Adrenal gland (tissue), 12 donors: ENCODE data around the gene ESRRB. TPM values are rescaled to one million over a fixed set of nuclear protein-coding genes. Genes with fewer than 3 reads are reported as not detected.

Experiments
- DNase-seq, 7 donors: peaks; one replicate each; pipeline ENCODE4 v3.0.0-alpha.2; 2019 to 2020
- H3K27ac ChIP-seq, 5 donors: fragments of 200-600 bp; sonication (generic) in 4 of 5; 1 replicate in 3 of 5; 2 replicates in 2 of 5; pipeline versions ENCODE4 v1.5.1 to v1.8.0; 2016 to 2020; ENCODE audit warnings: mild to moderate bottlenecking in 1 of 5
- H3K27me3 ChIP-seq: fragments of 200-600 bp; 2 replicates; pipeline ENCODE4 v1.8.0; 2021
- H3K36me3 ChIP-seq, 2 donors: fragments of 200-600 bp; replicated peaks in 1 of 2; 1 replicate in 1 of 2; 2 replicates in 1 of 2; pipeline versions ENCODE4 v1.5.1 to v1.8.0; 2018 to 2022
- H3K4me1 ChIP-seq, 2 donors: fragments of 200-600 bp; replicated peaks in 1 of 2; 1 replicate in 1 of 2; 2 replicates in 1 of 2; pipeline versions ENCODE4 v1.5.1 to v1.8.0; 2018 to 2021
- H3K4me3 ChIP-seq, 4 donors: fragments of 200-600 bp; sonication (generic) in 3 of 4; one replicate each; pipeline ENCODE4 v1.5.1; 2016 to 2018
- H3K9me3 ChIP-seq, 3 donors: fragments of 200-600 bp; sonication (generic) in 1 of 3; replicated peaks in 1 of 3; 1 replicate in 2 of 3; 2 replicates in 1 of 3; pipeline versions ENCODE4 v1.5.1 to v1.8.0; 2016 to 2021
- CTCF ChIP-seq, 6 experiments: fragments of 450-650 bp in 4 of 6; fragments of 200-600 bp in 2 of 6; sonication (generic) in 1 of 6; IDR thresholded peaks; 1 replicate in 5 of 6; 2 replicates in 1 of 6; pipeline versions ENCODE4 v1.5.1 to v1.8.0; 2016 to 2021; ENCODE audit warnings: antibody characterized with exemption in 6 of 6, mild to moderate bottlenecking in 2 of 6, moderate library complexity in 1 of 6
- POLR2A ChIP-seq, 2 donors: fragments of 450-650 bp; IDR thresholded peaks; one replicate each; pipeline ENCODE4 v1.6.1; 2017; ENCODE audit warnings: antibody characterized with exemption in 2 of 2, mild to moderate bottlenecking in 2 of 2, moderate library complexity in 1 of 2
- WGBS, 4 donors: extraction: QIAGEN DNeasy Blood & Tissue Kit in 2 of 4; methylation state at CpG; one replicate each; pipeline versions ENCODE4 v1.1.5 to v1.1.7; 2013 to 2017; 5-methylcytosine and 5-hydroxymethylcytosine counted together
- intact Hi-C, 2 donors: fragments of 100-400 bp; cut with DNase I; formaldehyde crosslinking; loops; one replicate each; pipeline versions ENCODE4 v1.14.1 to v1.15.0; 2022 to 2023
- polyA plus RNA-seq, 3 donors: library from polyadenylated mRNA; stranded (reverse); fragments of 200-250 nt in 2 of 3; fragments of 350-450 nt in 1 of 3; fragmentation: Illumina TruSeq in 1 of 3; extraction: RNeasy Lipid Tissue Mini Kit (QIAGEN cat#74804) in 1 of 3; gene quantifications; one replicate each; pipeline ENCODE4 v1.2.3, GENCODE V29; 2013 to 2014
- total RNA-seq, 9 donors: library from RNA; depleted of rRNA in 4 of 9; stranded (reverse); fragments of >200 nt in 4 of 9; fragments of 120-200 nt in 1 of 9; fragmentation: NEBNext Ultra II Directional in 1 of 9; extraction: Animal tissue kit (Norgen Biotek cat#: 25700) in 1 of 9; gene quantifications; one replicate each; pipeline versions ENCODE4 v1.1.0 to v1.2.4, GENCODE V29; 2013 to 2023
- donor health status: healthy with polysubstance abuse.
- donor health status: Bipolar disorder and iron deficiency.
- donor health status: DM: yes; HTN: yes; CAD: no.
- donor health status: DM: no; HTN: no; CAD: no.
- donor health status: DM: no; HTN: no; CAD: no.
- donor health status: DM: yes; HTN: yes; CAD: no.

Gene ESRRB
- total and polyA plus RNA-seq, 12 donors, result 0.06 to 0.55 (median 0.23) TPM; not detected in 5

GRCh38 chr14:76380991-76381390 is 5.1 kb downstream of the ESRRB start:
- Histone ChIP-seq H3K4me1 (peaks cover 0 to 3% of the 10 kb centered on the region in 2 donors), H3K4me3 (no peak overlapping the region), H3K36me3 (no peaks in the 10 kb centered on the region), H3K27me3 (peaks cover 31% of the 10 kb centered on the region), H3K9me3 (no peaks in the 10 kb centered on the region), H3K27ac (no peak overlapping the region)
- no peak for TF ChIP-seq POLR2A (IDR thresholded peaks at IDR 0.05)
- TF ChIP-seq CTCF (IDR thresholded peaks at IDR 0.05), result no peak
- 30 to 48% (median 40%) methylated on average over 7 of the region's 7 CpGs; no CpG with 5 or more reads in 1 of the 4 donors for WGBS, 4 donors
- DNase-seq, result no peak
- intact Hi-C loops, result no loop called here

- DNase-seq, result no peak
- TF ChIP-seq CTCF (IDR thresholded peaks at IDR 0.05) (no peak), POLR2A (IDR thresholded peaks at IDR 0.05) (no peak)
- Histone ChIP-seq H3K9me3 (no peaks in the 10 kb centered on the region), H3K27ac (no peak overlapping the region), H3K4me3 (no peak overlapping the region), H3K36me3 (no peaks in the 10 kb centered on the region), H3K4me1 (no peaks in the 10 kb centered on the region), H3K27me3 (peaks cover 26% of the 10 kb centered on the region)
- intact Hi-C loops, result no loop called here
- WGBS, 4 donors, result 65 to 77% (median 71%) methylated on average over 6 to 7 of the region's 7 CpGs
Measured at GRCh38 chr14:76381817-76382494, 6.0 kb downstream of the ESRRB start.

GRCh38 chr14:76382495-76382832 is 6.5 kb downstream of the ESRRB start:
- H3K4me3 ChIP-seq, result no peak overlapping the region
- DNase-seq, result no peak
- H3K27ac ChIP-seq, result no peak overlapping the region
- intact Hi-C loops, result no loop called here
- H3K36me3 ChIP-seq, result no peaks in the 10 kb centered on the region
- TF ChIP-seq CTCF (IDR thresholded peaks at IDR 0.05) (no peak), POLR2A (IDR thresholded peaks at IDR 0.05) (no peak)
- no peaks in the 10 kb centered on the region for H3K4me1 ChIP-seq
- peaks cover 22% of the 10 kb centered on the region for H3K27me3 ChIP-seq
- 33 to 66% (median 62%) methylated on average over 1 of the region's 1 CpG for whole genome bisulfite sequencing, 4 donors
- no peaks in the 10 kb centered on the region for H3K9me3 ChIP-seq

- Histone ChIP-seq H3K9me3 (no peaks in the 10 kb centered on the region), H3K27me3 (peaks cover 15% of the 10 kb centered on the region), H3K4me1 (no peaks in the 10 kb centered on the region), H3K27ac (no peak overlapping the region), H3K4me3 (no peak overlapping the region), H3K36me3 (no peaks in the 10 kb centered on the region)
- 57 to 64% (median 60%) methylated on average over 4 of the region's 4 CpGs for WGBS, 4 donors
- TF ChIP-seq POLR2A (IDR thresholded peaks at IDR 0.05), result no peak
- TF ChIP-seq CTCF (IDR thresholded peaks at IDR 0.05), result no peak
- no peak for DNase-seq
- intact Hi-C loops, result no loop called here
Measured at GRCh38 chr14:76385435-76385834, 9.5 kb downstream of the ESRRB start.
